Measurements from ENCODE around the gene C20orf202.
"Not testable (repeated sequence)": the region's sequence is repeated elsewhere in the genome, so short reads cannot be mapped to it uniquely, and the experiment has no call there.

Gene C20orf202

GRCh38 chr20:1204576-1204975 is 1.3 kb downstream of the C20orf202 start:
- intact Hi-C loops (cut with DNase I) = loop anchor here (10.0 kb wide), 1 partner anchor 390 kb away; no protein-coding TSS in a partner anchor
- no peak for DNase-seq

GRCh38 chr20:1205802-1206201 is 2.5 kb downstream of the C20orf202 start:
- intact Hi-C loops (cut with DNase I) = loop anchor here (10.0 kb wide), 1 partner anchor 391 kb away; no protein-coding TSS in a partner anchor
- DNase-seq = no peak

GRCh38 chr20:1206366-1207148 is 3.3 kb downstream of the C20orf202 start:
- intact Hi-C loops (cut with DNase I) = loop anchor here (10.0 kb wide), 1 partner anchor 392 kb away; no protein-coding TSS in a partner anchor

GRCh38 chr20:1207293-1207878 is 4.1 kb downstream of the C20orf202 start:
- intact Hi-C loops (cut with DNase I) = loop anchor here (10.0 kb wide), 1 partner anchor 393 kb away; no protein-coding TSS in a partner anchor
- DNase-seq = no peak

More at GRCh38 chr20:1206366-1207148, 3.3 kb downstream of the C20orf202 start:
- DNase-seq = no peak

- no peak for DNase-seq
- intact Hi-C loops (cut with DNase I) = loop anchor here (10.0 kb wide), 1 partner anchor 395 kb away; no protein-coding TSS in a partner anchor
These were observed 6.5 kb downstream of the C20orf202 start for GRCh38 chr20:1209447-1210387.

- no peak for DNase-seq
- intact Hi-C loops (cut with DNase I) = no loop called here
These were observed 7.2 kb downstream of the C20orf202 start for GRCh38 chr20:1210501-1210900.

- intact Hi-C loops (cut with DNase I) = no loop called here
- no peak for DNase-seq
These were observed 8.8 kb downstream of the C20orf202 start for GRCh38 chr20:1212023-1212422.

GRCh38 chr20:1212607-1213396 is 9.5 kb downstream of the C20orf202 start:
- DNase-seq = peak; percentile 53 to 90 (median 75)
- intact Hi-C loops (cut with DNase I) = no loop called here

GRCh38 chr20:1214838-1215261 is 11.6 kb downstream of the C20orf202 start:
- intact Hi-C loops (cut with DNase I) = no loop called here
- no peak for DNase-seq

- intact Hi-C loops (cut with DNase I) = no loop called here
- peak in 18 of 42 donors; percentile 5 to 63 (median 30) for DNase-seq
These were observed 12.3 kb downstream of the C20orf202 start for GRCh38 chr20:1215386-1216170.

- peak; percentile 25 to 88 (median 67) for DNase-seq
- intact Hi-C loops (cut with DNase I) = not testable (repeated sequence)
These were observed 13.5 kb downstream of the C20orf202 start for GRCh38 chr20:1216527-1217427.

GRCh38 chr20:1222750-1223149 is 19.5 kb downstream of the C20orf202 start:
- intact Hi-C loops (cut with DNase I); DNase-seq: not testable (repeated sequence)

GRCh38 chr20:1224205-1224890 is 21.1 kb downstream of the C20orf202 start:
- no peak for DNase-seq
- intact Hi-C loops (cut with DNase I) = no loop called here

GRCh38 chr20:1225263-1225782 is 22.1 kb downstream of the C20orf202 start:
- DNase-seq = peak in 1 of 42 donors; percentile 19
- intact Hi-C loops (cut with DNase I) = no loop called here

- intact Hi-C loops (cut with DNase I) = no loop called here
- DNase-seq = peak; percentile 40 to 94 (median 80)
These were observed 22.8 kb downstream of the C20orf202 start, which contains the start of gene RAD21L1 for GRCh38 chr20:1225783-1226654. TSS of gene RAD21L1 (plus strand) at chr20:1226044. CDS start at chr20:1228454, 2,410 bp downstream.

Measured in head of caudate nucleus (tissue), 42 donors.